Osteoblast (primary cell): ENCODE measurements around the gene LRMDA. TPM values are rescaled to one million over a fixed set of nuclear protein-coding genes. Genes with fewer than 3 reads are reported as not detected.

Source experiments
- DNase-seq: peaks from one replicate; pipeline ENCODE4 v3.0.0; 2011; ENCODE audit warnings: low spot score, mixed read lengths; ENCODE audit not compliant: insufficient read length; ENCODE audit errors: missing footprints
- H2AFZ ChIP-seq: 2 replicates; pipeline ENCODE4 v1.6.0; 2011; ENCODE audit warnings: mild to moderate bottlenecking, low read length
- H3K27ac ChIP-seq: 2 replicates; pipeline ENCODE4 v1.5.1; 2011; ENCODE audit warnings: mild to moderate bottlenecking, low read depth, low read length, moderate library complexity
- H3K27me3 ChIP-seq: 2 replicates; pipeline ENCODE4 v1.6.0; 2012; ENCODE audit warnings: mild to moderate bottlenecking, control low read depth, inconsistent platforms, low read length, moderate library complexity; ENCODE audit not compliant: insufficient read depth
- H3K36me3 ChIP-seq: 2 replicates; pipeline ENCODE4 v1.5.1; 2011; ENCODE audit warnings: mild to moderate bottlenecking, low read length, control low read depth, moderate library complexity; ENCODE audit not compliant: insufficient read depth
- H3K4me1 ChIP-seq: 2 replicates; pipeline ENCODE4 v1.5.1; 2011; ENCODE audit warnings: mild to moderate bottlenecking, low read length, control low read depth, moderate library complexity; ENCODE audit not compliant: insufficient read depth
- H3K4me2 ChIP-seq: 2 replicates; pipeline ENCODE4 v1.6.0; 2011; ENCODE audit warnings: mild to moderate bottlenecking, low read length; ENCODE audit not compliant: insufficient read depth
- H3K4me3 ChIP-seq: fragments of 200-600 bp; sonication (generic); 3 replicates; pipeline ENCODE4 v1.5.1; 2012; ENCODE audit warnings: mild to moderate bottlenecking, low read length, inconsistent platforms; ENCODE audit not compliant: insufficient read depth
- H3K79me2 ChIP-seq: 2 replicates; pipeline ENCODE4 v1.6.0; 2012; ENCODE audit warnings: mild to moderate bottlenecking, low read length, control low read depth, inconsistent platforms; ENCODE audit not compliant: insufficient read depth
- H3K9me3 ChIP-seq: 2 replicates; pipeline ENCODE4 v1.5.1; 2011; ENCODE audit warnings: low read depth, low read length, control low read depth
- H4K20me1 ChIP-seq: 2 replicates; pipeline ENCODE4 v1.6.0; 2012; ENCODE audit warnings: mild to moderate bottlenecking, low read length, control low read depth; ENCODE audit not compliant: insufficient read depth
- total RNA-seq: library from RNA; depleted of rRNA; stranded (reverse); fragments of >200 nt; gene quantifications from 2 replicates; pipeline ENCODE4 v1.2.3, GENCODE V29; 2012
- TF ChIP-seq, protein P1 (sequence below): IDR thresholded peaks from 2 replicates; pipeline ENCODE4 v1.5.1; 2011; ENCODE audit warnings: mild to moderate bottlenecking, low read depth, low read length, moderate library complexity; ENCODE audit errors: extremely low read depth

Gene LRMDA
- total RNA-seq, 1 donor: 18.5 TPM

- H3K9me3 ChIP-seq: no peaks in the 10 kb centered on the region
- no peak overlapping the region for H3K27ac ChIP-seq
- no peak overlapping the region for H3K4me3 ChIP-seq
- H3K36me3 ChIP-seq: no peaks in the 10 kb centered on the region
- H2AFZ ChIP-seq: no peak overlapping the region
- peaks cover 11% of the 10 kb centered on the region for H3K27me3 ChIP-seq
- H3K79me2 ChIP-seq: no peaks in the 10 kb centered on the region
- no peaks in the 10 kb centered on the region for H3K4me1 ChIP-seq
- TF ChIP-seq, protein P1, sequence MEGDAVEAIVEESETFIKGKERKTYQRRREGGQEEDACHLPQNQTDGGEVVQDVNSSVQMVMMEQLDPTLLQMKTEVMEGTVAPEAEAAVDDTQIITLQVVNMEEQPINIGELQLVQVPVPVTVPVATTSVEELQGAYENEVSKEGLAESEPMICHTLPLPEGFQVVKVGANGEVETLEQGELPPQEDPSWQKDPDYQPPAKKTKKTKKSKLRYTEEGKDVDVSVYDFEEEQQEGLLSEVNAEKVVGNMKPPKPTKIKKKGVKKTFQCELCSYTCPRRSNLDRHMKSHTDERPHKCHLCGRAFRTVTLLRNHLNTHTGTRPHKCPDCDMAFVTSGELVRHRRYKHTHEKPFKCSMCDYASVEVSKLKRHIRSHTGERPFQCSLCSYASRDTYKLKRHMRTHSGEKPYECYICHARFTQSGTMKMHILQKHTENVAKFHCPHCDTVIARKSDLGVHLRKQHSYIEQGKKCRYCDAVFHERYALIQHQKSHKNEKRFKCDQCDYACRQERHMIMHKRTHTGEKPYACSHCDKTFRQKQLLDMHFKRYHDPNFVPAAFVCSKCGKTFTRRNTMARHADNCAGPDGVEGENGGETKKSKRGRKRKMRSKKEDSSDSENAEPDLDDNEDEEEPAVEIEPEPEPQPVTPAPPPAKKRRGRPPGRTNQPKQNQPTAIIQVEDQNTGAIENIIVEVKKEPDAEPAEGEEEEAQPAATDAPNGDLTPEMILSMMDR: no peak
- peaks cover 3% of the 10 kb centered on the region for H4K20me1 ChIP-seq
- no peak overlapping the region for H3K4me2 ChIP-seq
- DNase-seq: no peak
Measured at GRCh38 chr10:75935650-75936400, 504.4 kb downstream of the LRMDA start.

DNA sequence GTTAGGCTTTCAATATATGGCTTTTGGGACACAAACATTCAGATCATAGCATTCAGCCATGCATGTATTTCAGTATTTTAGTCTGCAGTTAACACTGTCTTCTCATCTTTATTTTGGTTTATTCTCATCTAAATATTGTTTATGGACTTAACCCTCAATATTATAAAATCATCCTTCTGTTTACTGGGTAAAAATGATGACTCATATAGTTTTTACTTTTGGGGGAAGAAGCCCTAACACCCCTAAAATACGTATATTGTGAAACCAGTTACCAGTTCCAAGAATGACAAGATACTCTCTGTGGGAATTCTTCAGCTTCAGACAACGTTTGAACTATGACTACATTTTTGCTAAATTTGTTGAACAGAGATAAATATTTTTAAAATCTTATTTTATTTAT lies 505.4 kb downstream of the LRMDA start:
- H3K27ac ChIP-seq: no peak overlapping the region
- H3K4me1 ChIP-seq: no peaks in the 10 kb centered on the region
- DNase-seq: no peak
- H3K9me3 ChIP-seq: no peaks in the 10 kb centered on the region
- H3K27me3 ChIP-seq: peaks cover 15% of the 10 kb centered on the region
- H3K4me3 ChIP-seq: no peak overlapping the region
- no peak overlapping the region for H3K4me2 ChIP-seq
- no peak overlapping the region for H2AFZ ChIP-seq
- peaks cover 3% of the 10 kb centered on the region for H4K20me1 ChIP-seq
- H3K36me3 ChIP-seq: no peaks in the 10 kb centered on the region
- TF ChIP-seq, protein P1: no peak
- H3K79me2 ChIP-seq: no peaks in the 10 kb centered on the region

DNA sequence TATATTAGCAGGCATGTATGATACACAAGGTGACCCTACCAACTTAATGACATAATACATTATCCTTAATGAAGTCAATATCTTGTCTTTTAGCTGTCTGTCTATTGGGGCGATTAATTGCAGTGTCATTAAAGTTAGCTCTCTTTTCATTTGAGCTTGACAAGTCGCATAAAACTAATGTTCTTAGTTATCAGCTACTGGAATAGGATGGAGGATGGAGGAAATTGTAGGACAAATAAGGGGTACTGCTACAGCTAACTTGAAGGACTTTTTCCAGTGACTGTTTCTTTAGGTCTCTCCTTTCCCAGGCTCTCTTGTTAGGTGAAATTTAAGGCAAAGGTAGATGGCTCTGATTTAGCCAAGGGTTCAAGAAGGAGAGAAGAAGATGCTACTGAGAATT lies 506.4 kb downstream of the LRMDA start:
- H3K79me2 ChIP-seq: no peaks in the 10 kb centered on the region
- no peaks in the 10 kb centered on the region for H3K9me3 ChIP-seq
- no peak for DNase-seq
- H3K36me3 ChIP-seq: no peaks in the 10 kb centered on the region
- TF ChIP-seq, protein P1: no peak
- H3K27me3 ChIP-seq: peaks cover 10% of the 10 kb centered on the region
- no peaks in the 10 kb centered on the region for H3K4me1 ChIP-seq
- H3K27ac ChIP-seq: no peak overlapping the region
- peaks cover 3% of the 10 kb centered on the region for H4K20me1 ChIP-seq
- H3K4me2 ChIP-seq: no peak overlapping the region
- H2AFZ ChIP-seq: no peak overlapping the region
- no peak overlapping the region for H3K4me3 ChIP-seq

DNA sequence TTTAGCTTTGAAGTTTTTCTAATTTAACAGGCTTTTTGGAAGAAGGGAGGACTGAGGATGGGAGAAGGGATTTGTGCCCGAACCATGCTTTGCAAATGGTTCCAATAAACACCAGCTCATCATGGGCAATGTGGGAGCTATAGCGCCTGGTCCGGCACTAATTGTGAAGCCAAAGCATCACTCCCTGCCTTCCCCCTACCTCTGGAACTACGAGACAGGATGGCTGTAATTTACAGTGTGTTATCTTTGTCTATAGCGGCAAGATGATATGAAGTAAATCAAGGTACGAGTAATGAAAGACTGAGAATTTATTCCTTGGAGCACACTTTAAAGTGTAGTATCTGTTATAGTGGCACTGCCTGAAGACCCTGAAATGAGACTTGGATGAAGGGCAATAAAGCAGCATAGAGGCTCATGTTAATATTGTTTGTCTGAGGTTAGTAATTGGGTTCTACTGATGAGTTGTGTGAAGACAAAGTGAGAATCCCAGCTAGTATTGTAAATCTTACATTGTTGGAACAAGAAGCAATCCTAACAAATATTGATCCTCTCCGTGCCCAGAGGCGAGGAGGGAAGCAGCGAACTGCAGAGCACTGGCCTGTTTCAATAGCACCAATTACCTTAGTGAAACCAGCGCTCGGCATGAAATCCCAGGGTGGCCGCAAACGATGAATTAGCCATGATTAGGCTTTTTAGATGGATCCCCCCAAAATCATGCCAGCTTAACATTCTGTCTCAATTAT lies 507.1 kb downstream of the LRMDA start:
- no peak for DNase-seq
- Histone ChIP-seq H3K9me3 (no peaks in the 10 kb centered on the region), H3K4me1 (no peaks in the 10 kb centered on the region), H4K20me1 (peaks cover 3% of the 10 kb centered on the region), H3K4me2 (no peak overlapping the region), H3K4me3 (no peak overlapping the region), H3K27ac (no peak overlapping the region), H3K36me3 (no peaks in the 10 kb centered on the region), H3K79me2 (no peaks in the 10 kb centered on the region), H2AFZ (no peak overlapping the region), H3K27me3 (peaks cover 7% of the 10 kb centered on the region)
- TF ChIP-seq, protein P1: no peak
